HEK293T (cell line): Measurements from ENCODE around the gene CNTN2.

Source experiments
- CTCF ChIA-PET: fragments of 350-600 bp; formaldehyde crosslinking; extraction: SDS; loops from one replicate; lab custom pipeline; 2021; ENCODE audit warnings: antibody characterized with exemption, inconsistent platforms; lab: Yijun Ruan, JAX
- POLR2A ChIA-PET: fragments of 350-600 bp; formaldehyde crosslinking; extraction: SDS; loops from one replicate; lab custom pipeline; 2020; ENCODE audit warnings: antibody characterized with exemption, inconsistent platforms; lab: Yijun Ruan, JAX
- DNase-seq: peaks from one replicate; pipeline ENCODE4 v3.0.0; 2012; ENCODE audit warnings: mixed read lengths; ENCODE audit errors: extremely low spot score
- ARNT ChIP-seq: fragments of 450-650 bp; IDR thresholded peaks from 2 replicates; pipeline ENCODE4 v1.6.1; 2017; ENCODE audit warnings: mild to moderate bottlenecking
- BHLHE40 ChIP-seq: fragments of 450-650 bp; IDR thresholded peaks from 2 replicates; pipeline ENCODE4 v1.6.1; 2016; ENCODE audit warnings: mild to moderate bottlenecking, moderate library complexity, borderline replicate concordance
- CTBP1 ChIP-seq: fragments of 450-650 bp; IDR thresholded peaks from 2 replicates; pipeline ENCODE4 v1.6.1; 2016; ENCODE audit warnings: borderline replicate concordance
- ELF4 ChIP-seq: fragments of 450-650 bp; IDR thresholded peaks from 2 replicates; pipeline ENCODE4 v1.6.1; 2017; ENCODE audit warnings: antibody characterized with exemption
- FOXA1 ChIP-seq: fragments of 450-650 bp; IDR thresholded peaks from 2 replicates; pipeline ENCODE4 v1.6.1; 2016; ENCODE audit warnings: mild to moderate bottlenecking
- FOXK2 ChIP-seq: fragments of 450-650 bp; IDR thresholded peaks from 2 replicates; pipeline ENCODE4 v1.6.1; 2016; ENCODE audit warnings: mild to moderate bottlenecking
- FOXM1 ChIP-seq: fragments of 450-650 bp; IDR thresholded peaks from 2 replicates; pipeline ENCODE4 v1.6.1; 2017; ENCODE audit warnings: mild to moderate bottlenecking, borderline replicate concordance
- HDGF ChIP-seq: fragments of 450-650 bp; IDR thresholded peaks from 2 replicates; pipeline ENCODE4 v1.6.1; 2017; ENCODE audit warnings: antibody characterized with exemption, borderline replicate concordance
- L3MBTL2 ChIP-seq: fragments of 450-650 bp; conservative IDR thresholded peaks from 2 replicates; pipeline ENCODE4 v1.6.1; 2016; ENCODE audit warnings: mild to moderate bottlenecking
- LEF1 ChIP-seq: fragments of 450-650 bp; IDR thresholded peaks from 2 replicates; pipeline ENCODE4 v1.6.1; 2017; ENCODE audit warnings: mild to moderate bottlenecking, borderline replicate concordance
- NFRKB ChIP-seq: fragments of 450-650 bp; IDR thresholded peaks from 2 replicates; pipeline ENCODE4 v1.6.1; 2016; ENCODE audit warnings: mild to moderate bottlenecking, moderate library complexity
- SP1 ChIP-seq: fragments of 450-650 bp; IDR thresholded peaks from 2 replicates; pipeline ENCODE4 v1.6.1; 2017
- SUZ12 ChIP-seq: fragments of 450-650 bp; IDR thresholded peaks from 2 replicates; pipeline ENCODE4 v1.6.1; 2016; ENCODE audit warnings: mild to moderate bottlenecking
- TARDBP ChIP-seq: fragments of 450-650 bp; IDR thresholded peaks from 2 replicates; pipeline ENCODE4 v1.6.1; 2016
- ZNF384 ChIP-seq: fragments of 450-650 bp; IDR thresholded peaks from 2 replicates; pipeline ENCODE4 v1.6.1; 2016
- TF ChIP-seq, protein P1 (sequence below): fragments of 450-650 bp; IDR thresholded peaks from 2 replicates; pipeline ENCODE4 v1.6.1; 2016

CNTN2 gene

DNA sequence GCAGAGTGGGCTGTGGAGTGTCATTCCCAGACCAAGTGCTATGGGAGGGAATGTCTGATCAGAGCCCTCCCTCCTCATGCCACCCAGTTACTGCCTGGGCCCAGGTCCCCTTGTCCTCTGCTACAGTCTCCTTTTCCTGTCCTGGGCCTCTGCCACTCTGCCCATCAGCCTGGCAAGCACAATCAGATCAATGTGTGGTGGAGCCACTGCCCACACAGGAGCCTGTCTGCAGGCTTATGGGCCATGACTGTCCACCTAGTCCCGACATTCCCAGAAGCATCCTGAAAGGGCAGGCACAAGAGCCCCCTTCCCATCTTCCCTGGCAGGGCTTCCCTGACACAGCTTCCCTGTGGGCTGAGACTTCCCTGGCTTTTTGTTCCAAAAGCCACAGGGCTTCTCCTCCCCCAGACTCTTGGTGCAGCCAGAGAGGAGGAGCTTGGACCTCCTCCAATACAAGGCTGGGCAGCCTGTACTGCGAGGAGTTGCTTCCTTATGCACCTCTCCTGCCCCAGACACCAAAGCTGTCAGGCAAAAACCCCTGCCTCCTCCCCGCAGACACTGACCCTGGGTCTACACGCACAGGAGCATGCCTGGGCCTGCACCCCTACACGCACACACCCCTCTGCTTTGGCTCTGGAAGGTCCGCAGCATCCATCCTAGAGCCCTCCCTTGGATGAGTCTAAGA, 29.2 kb upstream of the CNTN2 start:
- TF ChIP-seq TARDBP, result no peak
- no peak for TF ChIP-seq FOXA1
- TF ChIP-seq ELF4, result no peak
- TF ChIP-seq SP1, result no peak
- POLR2A ChIA-PET, result interaction anchor here (0.6 kb wide), 1 partner anchor 10 kb away, joined by 3 read pairs; no protein-coding TSS in a partner anchor
- CTCF ChIA-PET, result no interaction called here
- DNase-seq, result no peak

DNA sequence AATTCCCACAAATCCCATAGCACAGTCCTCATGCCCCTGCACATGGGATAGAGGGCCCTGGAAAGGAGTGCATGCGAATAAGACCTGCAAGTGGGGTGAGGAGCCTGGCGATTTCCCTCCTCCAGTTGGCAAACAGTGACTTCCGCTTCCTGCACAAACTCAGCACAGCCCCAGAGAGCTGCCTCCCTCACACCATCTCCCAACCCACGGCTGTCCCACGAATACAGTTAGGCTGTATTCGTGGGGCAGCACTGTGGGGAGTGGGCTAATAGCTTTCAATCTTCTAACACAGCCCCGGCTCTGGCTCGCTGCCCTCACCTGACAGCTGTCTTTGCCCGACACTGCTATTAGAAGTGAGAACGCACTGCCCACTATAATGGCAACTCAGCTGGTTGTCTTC, 28.2 kb upstream of the CNTN2 start:
- DNase-seq, result no peak
- TF ChIP-seq SUZ12, result no peak
- TF ChIP-seq L3MBTL2, result no peak
- TF ChIP-seq FOXK2, result no peak
- CTCF ChIA-PET, result no interaction called here
- POLR2A ChIA-PET, result no interaction called here

DNA sequence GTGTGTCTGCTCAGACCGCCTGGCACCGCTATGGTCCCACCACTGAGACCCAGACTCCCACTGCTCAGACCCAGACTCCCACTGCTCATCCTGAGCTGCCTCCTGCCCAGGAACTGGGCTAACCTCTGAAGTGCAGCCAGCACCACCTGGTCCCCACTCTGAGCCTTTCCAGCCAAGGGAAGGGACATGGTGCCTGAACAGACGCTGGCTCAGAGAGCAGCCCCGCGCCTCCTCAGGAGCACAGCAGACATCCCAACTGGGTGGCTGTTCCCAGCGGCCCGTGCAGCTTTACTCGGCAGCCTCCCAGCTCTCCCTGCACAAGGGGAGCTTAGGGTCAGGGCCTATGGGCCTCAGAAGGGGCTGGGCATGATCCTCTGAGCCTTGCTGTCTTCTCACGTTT, 27.8 kb upstream of the CNTN2 start:
- TF ChIP-seq BHLHE40 (no peak), L3MBTL2 (no peak), LEF1 (no peak), ELF4 (no peak)
- ChIA-PET CTCF (no interaction called here), POLR2A (no interaction called here)
- no peak for DNase-seq

DNA sequence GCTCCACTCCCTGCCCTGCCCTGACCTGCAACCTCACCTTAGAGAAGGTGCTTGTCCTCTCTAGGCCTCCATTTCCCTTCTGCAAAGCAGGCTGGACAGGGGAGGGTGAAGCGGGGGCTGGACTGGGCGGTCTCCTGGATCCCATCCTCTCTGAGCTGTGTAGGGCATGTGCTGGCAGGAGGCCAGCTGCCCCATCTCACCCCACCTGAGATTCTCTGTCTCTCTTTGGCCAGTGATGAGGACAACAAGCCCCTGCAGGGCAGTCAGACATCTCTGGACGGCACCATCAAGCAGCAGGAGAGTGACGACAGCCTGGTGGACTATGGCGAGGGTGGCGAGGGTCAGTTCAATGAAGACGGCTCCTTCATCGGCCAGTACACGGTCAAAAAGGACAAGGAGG, 26.9 kb upstream of the CNTN2 start:
- POLR2A ChIA-PET, result no interaction called here
- TF ChIP-seq BHLHE40, result no peak
- TF ChIP-seq ARNT, result no peak
- TF ChIP-seq, protein P1, sequence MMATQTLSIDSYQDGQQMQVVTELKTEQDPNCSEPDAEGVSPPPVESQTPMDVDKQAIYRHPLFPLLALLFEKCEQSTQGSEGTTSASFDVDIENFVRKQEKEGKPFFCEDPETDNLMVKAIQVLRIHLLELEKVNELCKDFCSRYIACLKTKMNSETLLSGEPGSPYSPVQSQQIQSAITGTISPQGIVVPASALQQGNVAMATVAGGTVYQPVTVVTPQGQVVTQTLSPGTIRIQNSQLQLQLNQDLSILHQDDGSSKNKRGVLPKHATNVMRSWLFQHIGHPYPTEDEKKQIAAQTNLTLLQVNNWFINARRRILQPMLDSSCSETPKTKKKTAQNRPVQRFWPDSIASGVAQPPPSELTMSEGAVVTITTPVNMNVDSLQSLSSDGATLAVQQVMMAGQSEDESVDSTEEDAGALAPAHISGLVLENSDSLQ, result no peak
- no peak for TF ChIP-seq FOXM1
- TF ChIP-seq SP1, result no peak
- TF ChIP-seq HDGF, result no peak
- no peak for TF ChIP-seq NFRKB
- TF ChIP-seq ELF4, result no peak
- no peak for TF ChIP-seq ZNF384
- no peak for DNase-seq
- CTCF ChIA-PET, result no interaction called here

DNA sequence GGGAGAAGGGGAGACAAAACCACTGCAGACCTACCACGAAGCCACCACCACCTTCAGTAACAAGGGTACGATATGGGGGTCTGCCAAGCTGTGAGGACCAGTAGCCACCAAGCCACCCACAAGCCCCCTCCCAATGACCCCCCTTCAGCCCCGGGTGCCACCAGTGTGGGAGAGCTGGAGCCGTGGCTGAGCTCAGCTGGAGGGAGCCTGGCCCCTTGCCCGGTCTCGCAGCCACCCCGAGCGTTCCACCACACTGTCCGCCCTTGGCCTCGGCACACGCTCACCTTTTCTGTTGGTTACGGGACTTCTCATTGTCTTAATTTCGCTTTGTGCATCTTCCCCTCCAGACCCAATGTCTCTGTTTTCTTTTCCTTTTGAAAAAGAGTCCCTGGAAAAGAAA, 26.4 kb upstream of the CNTN2 start:
- ChIA-PET CTCF (no interaction called here), POLR2A (no interaction called here)
- DNase-seq, result no peak
- TF ChIP-seq TARDBP (no peak), ELF4 (no peak), FOXK2 (no peak), ZNF384 (no peak), ARNT (no peak), BHLHE40 (no peak), FOXM1 (no peak), LEF1 (no peak), FOXA1 (no peak), SUZ12 (no peak), NFRKB (no peak), HDGF (no peak), L3MBTL2 (no peak), SP1 (no peak), CTBP1 (no peak)
- TF ChIP-seq, protein P1, result no peak

DNA sequence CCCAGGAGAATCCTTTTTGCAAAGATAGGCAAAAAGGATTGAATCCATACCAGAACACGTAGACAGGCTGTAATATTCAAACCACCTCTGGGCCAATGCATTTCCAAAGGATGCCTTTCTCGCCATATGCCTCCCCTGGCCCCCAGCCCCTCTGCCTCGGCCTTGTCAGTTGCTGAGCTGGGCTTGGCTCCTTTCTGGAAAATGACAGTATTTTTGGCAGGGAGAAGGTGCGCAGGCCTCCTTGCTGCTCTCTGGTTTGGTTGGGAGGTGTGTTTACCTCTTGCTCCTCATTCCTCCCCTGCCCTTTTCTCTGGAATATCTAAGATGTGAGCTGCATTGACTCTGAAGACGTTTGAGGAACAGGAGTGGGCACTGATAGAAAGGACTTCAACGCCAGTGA, 26.0 kb upstream of the CNTN2 start:
- CTCF ChIA-PET, result no interaction called here
- TF ChIP-seq ZNF384 (no peak), BHLHE40 (no peak), SUZ12 (no peak), CTBP1 (no peak), FOXK2 (no peak), TARDBP (no peak), LEF1 (no peak), ARNT (no peak), HDGF (no peak), SP1 (no peak), FOXM1 (no peak), ELF4 (no peak), L3MBTL2 (no peak), FOXA1 (no peak)
- no peak for DNase-seq
- POLR2A ChIA-PET, result no interaction called here

DNA sequence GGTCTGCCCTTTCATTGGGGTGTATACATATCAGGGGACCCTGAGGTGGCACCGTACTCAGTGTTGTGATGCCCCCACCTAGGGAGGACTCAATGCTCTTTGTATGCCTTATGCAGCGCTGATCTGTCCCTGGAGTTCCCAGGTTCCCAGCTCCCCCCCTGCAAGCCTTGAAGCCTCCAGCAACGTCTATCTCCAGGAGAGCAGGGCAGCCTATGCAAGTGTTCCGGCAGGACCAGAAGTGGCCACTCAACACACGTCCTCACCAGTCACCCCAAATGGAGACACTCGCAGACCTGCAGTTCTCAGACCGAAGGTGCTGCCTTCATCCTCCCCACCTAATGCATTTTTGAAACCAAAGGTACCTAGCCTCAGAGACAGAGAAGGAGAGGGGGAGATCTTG, 25.2 kb upstream of the CNTN2 start:
- TF ChIP-seq BHLHE40 (no peak), CTBP1 (no peak), LEF1 (no peak), FOXA1 (no peak), ZNF384 (no peak), ARNT (no peak), ELF4 (no peak), L3MBTL2 (no peak), FOXK2 (no peak), HDGF (no peak), SUZ12 (no peak), FOXM1 (no peak), SP1 (no peak), TARDBP (no peak), NFRKB (no peak)
- TF ChIP-seq, protein P1, result no peak
- ChIA-PET POLR2A (no interaction called here), CTCF (no interaction called here)
- DNase-seq, result no peak
